H1 (cell line): ENCODE data around the gene KLHDC1. TPM values are rescaled to one million over a fixed set of nuclear protein-coding genes. Genes with fewer than 3 reads are reported as not detected.

ENCODE experiments used
- CTCF ChIA-PET: fragments of 300-600 bp; sonication (Branson Sonifier 250); formaldehyde crosslinking; loops from one replicate; lab custom pipeline; 2021; ENCODE audit not compliant: partially characterized antibody; lab: Charles Lee
- POLR2A ChIA-PET: fragments of 300-600 bp; sonication (Branson Sonifier 250); formaldehyde crosslinking; loops from one replicate; lab custom pipeline; 2021; ENCODE audit warnings: inconsistent platforms; ENCODE audit not compliant: partially characterized antibody; lab: Charles Lee
- DNase-seq, 2 experiments: peaks; one replicate each; pipeline versions ENCODE4 v3.0.0 to v3.0.0-alpha.2; 2010 to 2022; ENCODE audit warnings: low spot score in 2 of 2, low read depth in 1 of 2, mixed read lengths in 1 of 2
- FAIRE-seq: peaks from 2 replicates; lab custom pipeline; 2011; peaks lifted over from hg19 to GRCh38; lab: Jason Lieb, UNC
- H2AFZ ChIP-seq: 2 replicates; pipeline ENCODE4 v1.8.1; 2012; ENCODE audit warnings: low read length, inconsistent platforms
- H2AK5ac ChIP-seq: 2 replicates; pipeline ENCODE4 v1.6.1; 2013; ENCODE audit warnings: low read depth, low read length
- H2BK120ac ChIP-seq: replicated peaks from 2 replicates; pipeline ENCODE3; 2013; ENCODE audit warnings: low read depth, low read length, inconsistent platforms
- H2BK12ac ChIP-seq: 2 replicates; pipeline ENCODE4 v1.6.1; 2013; ENCODE audit warnings: low read depth, low read length
- H2BK15ac ChIP-seq: 2 replicates; pipeline ENCODE4 v1.6.1; 2013; ENCODE audit warnings: low read length
- H2BK20ac ChIP-seq: 2 replicates; pipeline ENCODE4 v1.6.1; 2013; ENCODE audit warnings: low read length
- H2BK5ac ChIP-seq: 2 replicates; pipeline ENCODE4 v1.6.1; 2013; ENCODE audit warnings: low read depth, low read length
- H3K14ac ChIP-seq: 2 replicates; pipeline ENCODE4 v1.6.1; 2013; ENCODE audit warnings: inconsistent platforms; ENCODE audit not compliant: insufficient read length
- H3K18ac ChIP-seq: 2 replicates; pipeline ENCODE4 v1.6.1; 2013; ENCODE audit warnings: low read length; ENCODE audit errors: extremely low read depth
- H3K23ac ChIP-seq: 2 replicates; pipeline ENCODE4 v1.6.1; 2013; ENCODE audit warnings: inconsistent platforms; ENCODE audit not compliant: insufficient read length
- H3K23me2 ChIP-seq: 2 replicates; pipeline ENCODE4 v1.6.1; 2013; ENCODE audit warnings: low read depth, low read length
- H3K27ac ChIP-seq: 2 replicates; pipeline ENCODE4 v1.6.1; 2011; ENCODE audit warnings: low read depth, low read length, inconsistent platforms
- H3K27me3 ChIP-seq, 4 experiments: replicated peaks in 1 of 4; 1 replicate in 1 of 4; 2 replicates in 3 of 4; pipeline versions ENCODE4 v1.6.1 to v1.8.1; 2011 to 2013; ENCODE audit warnings: low read length in 3 of 4, mild to moderate bottlenecking in 3 of 4, inconsistent platforms in 2 of 4, mixed read lengths in 2 of 4, moderate library complexity in 1 of 4; ENCODE audit not compliant: control insufficient read depth in 3 of 4, insufficient read depth in 3 of 4; ENCODE audit errors: extremely low read depth in 1 of 4
- H3K36me3 ChIP-seq, 4 experiments: 2 replicates each; pipeline versions ENCODE4 v1.6.1 to v1.8.1; 2011 to 2013; ENCODE audit warnings: mild to moderate bottlenecking in 4 of 4, low read length in 3 of 4, moderate library complexity in 2 of 4, control low read depth in 1 of 4, inconsistent platforms in 1 of 4; ENCODE audit not compliant: insufficient read depth in 4 of 4, control insufficient read depth in 2 of 4
- H3K4ac ChIP-seq: replicated peaks from 2 replicates; pipeline ENCODE3; 2013; ENCODE audit warnings: low read length, low read depth, mixed read lengths, inconsistent platforms; ENCODE audit not compliant: insufficient read length
- H3K4me1 ChIP-seq, 4 experiments: replicated peaks in 1 of 4; 1 replicate in 1 of 4; 2 replicates in 3 of 4; pipeline versions ENCODE4 v1.6.1 to v1.8.1; 2011 to 2013; ENCODE audit warnings: low read length in 3 of 4, inconsistent platforms in 2 of 4, mixed read lengths in 1 of 4; ENCODE audit not compliant: insufficient read depth in 4 of 4, control insufficient read depth in 3 of 4
- H3K4me2 ChIP-seq, 2 experiments: 2 replicates each; pipeline versions ENCODE4 v1.6.1 to v1.8.1; 2011 to 2013; ENCODE audit warnings: low read depth in 2 of 2, low read length in 2 of 2, control low read depth in 1 of 2, inconsistent platforms in 1 of 2, mild to moderate bottlenecking in 1 of 2; ENCODE audit not compliant: insufficient read depth in 1 of 2
- H3K4me3 ChIP-seq, 4 experiments: fragments of 200-600, 300-600 bp in 1 of 4; sonication (generic), shearing (Covaris generic), sonication (Bioruptor Twin) in 1 of 4; 2 replicates each; pipeline versions ENCODE4 v1.5.1 to v1.8.1; 2011 to 2016; ENCODE audit warnings: low read length in 4 of 4, low read depth in 3 of 4, control low read depth in 2 of 4, inconsistent platforms in 2 of 4, mild to moderate bottlenecking in 2 of 4, mixed read lengths in 1 of 4, moderate library complexity in 1 of 4; ENCODE audit not compliant: insufficient read depth in 2 of 4; ENCODE audit errors: extremely low read depth in 1 of 4
- H3K56ac ChIP-seq: replicated peaks from 2 replicates; pipeline ENCODE3; 2013; ENCODE audit warnings: low read depth, mild to moderate bottlenecking, mixed read lengths, low read length, inconsistent platforms; ENCODE audit not compliant: insufficient read length
- H3K79me1 ChIP-seq: 2 replicates; pipeline ENCODE4 v1.6.1; 2013; ENCODE audit warnings: low read depth, low read length, control low read depth
- H3K79me2 ChIP-seq, 2 experiments: 2 replicates each; pipeline versions ENCODE4 v1.6.1 to v1.8.1; 2012 to 2013; ENCODE audit warnings: low read length in 2 of 2, mild to moderate bottlenecking in 2 of 2, inconsistent platforms in 1 of 2; ENCODE audit not compliant: insufficient read depth in 2 of 2, control insufficient read depth in 1 of 2
- H3K9ac ChIP-seq, 4 experiments: replicated peaks in 1 of 4; 1 replicate in 1 of 4; 2 replicates in 3 of 4; pipeline versions ENCODE4 v1.6.1 to v1.8.1; 2011 to 2013; ENCODE audit warnings: low read depth in 3 of 4, low read length in 3 of 4, control low read depth in 2 of 4, mild to moderate bottlenecking in 2 of 4, moderate library complexity in 2 of 4, inconsistent platforms in 1 of 4; ENCODE audit errors: extremely low read depth in 1 of 4
- H3K9me3 ChIP-seq, 2 experiments: 2 replicates each; pipeline versions ENCODE4 v1.6.1 to v1.8.1; 2012 to 2013; ENCODE audit warnings: mild to moderate bottlenecking in 2 of 2, moderate library complexity in 2 of 2, control low read depth in 1 of 2, inconsistent platforms in 1 of 2, low read depth in 1 of 2, low read length in 1 of 2, mixed read lengths in 1 of 2; ENCODE audit not compliant: insufficient read depth in 2 of 2
- H4K20me1 ChIP-seq, 2 experiments: replicated peaks in 1 of 2; 2 replicates each; pipeline versions ENCODE3 to v1.8.1; 2011 to 2013; ENCODE audit warnings: inconsistent platforms in 2 of 2, low read length in 2 of 2, mild to moderate bottlenecking in 1 of 2; ENCODE audit not compliant: insufficient read depth in 2 of 2, control insufficient read depth in 1 of 2
- H4K5ac ChIP-seq: 2 replicates; pipeline ENCODE4 v1.6.1; 2013; ENCODE audit warnings: low read length, low read depth, mixed read lengths, inconsistent platforms; ENCODE audit not compliant: insufficient read length
- H4K8ac ChIP-seq: 2 replicates; pipeline ENCODE4 v1.8.0; 2013; ENCODE audit warnings: mild to moderate bottlenecking, moderate library complexity, low read length, inconsistent platforms; ENCODE audit not compliant: insufficient read depth; ENCODE audit errors: extremely low read depth
- H4K91ac ChIP-seq: replicated peaks from 2 replicates; pipeline ENCODE3; 2013; ENCODE audit warnings: low read length, mixed read lengths, inconsistent platforms; ENCODE audit not compliant: insufficient read length
- MAFK ChIP-seq: IDR thresholded peaks from 2 replicates; pipeline ENCODE4 v1.6.1; 2012; ENCODE audit warnings: low read depth, mild to moderate bottlenecking, improper control_type of control experiment, low read length
- WGBS, 2 experiments: shearing (Covaris generic) in 1 of 2; methylation state at CpG; one replicate each; pipeline versions ENCODE4 v1.1.6 to v1.1.7; 2013 to 2015; ENCODE audit warnings: low lambda C conversion rate in 2 of 2, mixed read lengths in 2 of 2, inconsistent platforms in 1 of 2, low coverage in 1 of 2, missing lambda C conversion rate in 1 of 2; ENCODE audit not compliant: insufficient replicate concordance in 2 of 2, insufficient coverage in 1 of 2, insufficient read length in 1 of 2; ENCODE audit errors: extremely low coverage in 1 of 2, missing lambda C conversion rate in 1 of 2; 5-methylcytosine and 5-hydroxymethylcytosine counted together
- polyA plus RNA-seq, 7 experiments: library from polyadenylated mRNA; depleted of rRNA in 3 of 7; stranded (reverse) in 5 of 7; unstranded in 2 of 7; fragments of >200 nt in 5 of 7; fragments of 200-250 nt in 2 of 7; gene quantifications; 1 replicate in 5 of 7; 2 replicates in 1 of 7; 4 replicates in 1 of 7; pipeline versions ENCODE4 v1.2.1 to v1.2.3, GENCODE V29; 2011 to 2013; ENCODE audit warnings: missing spikeins in 2 of 7, mixed read lengths in 2 of 7
- total RNA-seq: library from RNA; stranded (reverse); fragmentation: NEBNext Ultra II Directional; extraction: Animal tissue kit (Norgen Biotek cat#: 25700); gene quantifications from 2 replicates; pipeline ENCODE4 v1.2.1, GENCODE V29; 2021

Gene KLHDC1
- total and polyA plus RNA-seq, 2 of the 8 experiments (the other 6 are each of a cell fraction or from before 2014, with no cell fraction given): 0.08 TPM; not detected in 1

- no peak overlapping the region for H3K14ac ChIP-seq
- H3K9ac ChIP-seq: no peak overlapping the region
- no peak overlapping the region for H4K8ac ChIP-seq
- H3K4me2 ChIP-seq: no peak overlapping the region
- H4K91ac ChIP-seq: no peak overlapping the region
- no peaks in the 10 kb centered on the region for H3K79me1 ChIP-seq
- H3K4me1 ChIP-seq: no peaks in the 10 kb centered on the region
- DNase-seq: no peak
- no peak overlapping the region for H3K56ac ChIP-seq
- H3K4ac ChIP-seq: no peak overlapping the region
- H3K27me3 ChIP-seq: no peaks in the 10 kb centered on the region
- no peaks in the 10 kb centered on the region for H4K20me1 ChIP-seq
- no peak overlapping the region for H2BK20ac ChIP-seq
- no peak for FAIRE-seq
- no peak overlapping the region for H4K5ac ChIP-seq
- no peak overlapping the region for H3K27ac ChIP-seq
- no peak overlapping the region for H2AFZ ChIP-seq
- no peak overlapping the region for H2BK120ac ChIP-seq
- H3K4me3 ChIP-seq: no peak overlapping the region
- no peak overlapping the region for H3K23ac ChIP-seq
- CTCF ChIA-PET: no interaction called here
- 78% methylated on average over 4 of the region's 4 CpGs; no CpG with 5 or more reads in 1 of the 2 experiments for WGBS, 2 experiments
- H3K36me3 ChIP-seq: no peaks in the 10 kb centered on the region
- no peaks in the 10 kb centered on the region for H3K9me3 ChIP-seq
- H2BK15ac ChIP-seq: no peak overlapping the region
- no peak overlapping the region for H2BK5ac ChIP-seq
- POLR2A ChIA-PET: interaction anchor here (0.6 to 0.9 kb wide), 2 partner anchors 27 to 91 kb away, joined by 3 to 4 read pairs; no protein-coding TSS in a partner anchor
- H2AK5ac ChIP-seq: no peak overlapping the region
- no peak overlapping the region for H2BK12ac ChIP-seq
- no peaks in the 10 kb centered on the region for H3K23me2 ChIP-seq
- no peaks in the 10 kb centered on the region for H3K79me2 ChIP-seq
- no peak overlapping the region for H3K18ac ChIP-seq
- no peak for TF ChIP-seq MAFK
Measured at GRCh38 chr14:49702725-49703124, 9.8 kb downstream of the KLHDC1 start.
